Mesenchymal stem cell (in vitro differentiated cells and primary cell): ENCODE data around the gene RABGAP1L. TPM values are rescaled to one million over a fixed set of nuclear protein-coding genes. Genes with fewer than 3 reads are reported as not detected.

Experiments used
- DNase-seq: peaks from one replicate; pipeline ENCODE4 v3.0.0-alpha.2; 2013
- H2AFZ ChIP-seq: one replicate; pipeline ENCODE4 v1.6.1; 2013; ENCODE audit warnings: low read depth, mild to moderate bottlenecking, control low read depth, inconsistent platforms, low read length, moderate library complexity
- H2AK5ac ChIP-seq: 2 replicates; pipeline ENCODE4 v1.6.1; 2013; ENCODE audit warnings: low read length, moderate library complexity, mild to moderate bottlenecking, inconsistent platforms; ENCODE audit not compliant: severe bottlenecking
- H2BK120ac ChIP-seq: one replicate; pipeline ENCODE4 v1.6.1; 2013; ENCODE audit warnings: low read depth, mild to moderate bottlenecking, inconsistent platforms, low read length, moderate library complexity
- H2BK12ac ChIP-seq, 2 experiments: one replicate each; pipeline ENCODE4 v1.6.1; 2013; ENCODE audit warnings: inconsistent platforms in 2 of 2, low read length in 2 of 2, mild to moderate bottlenecking in 2 of 2, moderate library complexity in 2 of 2, control low read depth in 1 of 2
- H2BK15ac ChIP-seq: one replicate; pipeline ENCODE4 v1.6.1; 2013; ENCODE audit warnings: mild to moderate bottlenecking, low read depth, inconsistent platforms; ENCODE audit not compliant: poor library complexity, severe bottlenecking
- H2BK5ac ChIP-seq: 2 replicates; pipeline ENCODE4 v1.6.1; 2013; ENCODE audit warnings: low read depth, mild to moderate bottlenecking, low read length, control low read depth, inconsistent platforms; ENCODE audit not compliant: poor library complexity, severe bottlenecking
- H3K14ac ChIP-seq, 2 experiments: one replicate each; pipeline ENCODE4 v1.6.1; 2013; ENCODE audit warnings: inconsistent platforms in 2 of 2, low read length in 2 of 2, control low read depth in 1 of 2, mild to moderate bottlenecking in 1 of 2, moderate library complexity in 1 of 2
- H3K18ac ChIP-seq, 2 experiments: one replicate each; pipeline ENCODE4 v1.6.1; 2013; ENCODE audit warnings: inconsistent platforms in 2 of 2, low read length in 2 of 2, control low read depth in 1 of 2, low read depth in 1 of 2, mild to moderate bottlenecking in 1 of 2
- H3K23ac ChIP-seq, 2 experiments: one replicate each; pipeline ENCODE4 v1.6.1; 2013; ENCODE audit warnings: inconsistent platforms in 2 of 2, low read length in 2 of 2, mild to moderate bottlenecking in 2 of 2, moderate library complexity in 2 of 2, control low read depth in 1 of 2
- H3K27ac ChIP-seq: 2 replicates; pipeline ENCODE4 v1.5.1; 2013; ENCODE audit warnings: mild to moderate bottlenecking, moderate library complexity, low read length, control low read depth, inconsistent platforms; ENCODE audit not compliant: poor library complexity, severe bottlenecking
- H3K27me3 ChIP-seq, 2 experiments: 2 replicates each; pipeline versions ENCODE4 v1.6.1 to v1.7.0; 2013; ENCODE audit warnings: low read length in 2 of 2, mild to moderate bottlenecking in 2 of 2, moderate library complexity in 2 of 2, control low read depth in 1 of 2, inconsistent platforms in 1 of 2; ENCODE audit not compliant: control insufficient read depth in 1 of 2, insufficient read depth in 1 of 2
- H3K36me3 ChIP-seq, 2 experiments: 2 replicates each; pipeline versions ENCODE4 v1.6.1 to v1.7.0; 2013; ENCODE audit warnings: low read length in 2 of 2, control low read depth in 1 of 2, inconsistent platforms in 1 of 2, low read depth in 1 of 2, mild to moderate bottlenecking in 1 of 2; ENCODE audit not compliant: insufficient read depth in 2 of 2, control insufficient read depth in 1 of 2
- H3K4ac ChIP-seq, 2 experiments: one replicate each; pipeline ENCODE4 v1.6.1; 2013; ENCODE audit warnings: inconsistent platforms in 2 of 2, low read length in 2 of 2, mild to moderate bottlenecking in 2 of 2, moderate library complexity in 2 of 2, control low read depth in 1 of 2, low read depth in 1 of 2
- H3K4me1 ChIP-seq: 2 replicates; pipeline ENCODE4 v1.6.1; 2013; ENCODE audit warnings: low read depth, low read length, control low read depth; ENCODE audit not compliant: control insufficient read depth, insufficient read depth
- H3K4me2 ChIP-seq: 2 replicates; pipeline ENCODE4 v1.6.1; 2013; ENCODE audit warnings: low read length, mild to moderate bottlenecking, inconsistent platforms; ENCODE audit not compliant: poor library complexity, severe bottlenecking
- H3K4me3 ChIP-seq, 2 experiments: 2 replicates each; pipeline versions ENCODE4 v1.5.1 to v1.7.0; 2013; ENCODE audit warnings: low read length in 2 of 2, mild to moderate bottlenecking in 2 of 2, control low read depth in 1 of 2, low read depth in 1 of 2; ENCODE audit not compliant: insufficient read depth in 1 of 2
- H3K79me1 ChIP-seq: replicated peaks from 2 replicates; pipeline ENCODE4 v1.6.1; 2013; ENCODE audit warnings: mild to moderate bottlenecking, control low read depth, low read length, inconsistent platforms; ENCODE audit not compliant: poor library complexity, severe bottlenecking
- H3K9ac ChIP-seq: 2 replicates; pipeline ENCODE4 v1.7.0; 2013; ENCODE audit warnings: mild to moderate bottlenecking, low read length, moderate library complexity
- H3K9me3 ChIP-seq: 2 replicates; pipeline ENCODE4 v1.7.0; 2013; ENCODE audit warnings: mild to moderate bottlenecking, low read length; ENCODE audit not compliant: control insufficient read depth
- H4K8ac ChIP-seq: one replicate; pipeline ENCODE4 v1.6.1; 2013; ENCODE audit warnings: inconsistent platforms, mild to moderate bottlenecking, low read length, moderate library complexity
- H4K91ac ChIP-seq: one replicate; pipeline ENCODE4 v1.6.1; 2013; ENCODE audit warnings: mild to moderate bottlenecking, low read length, inconsistent platforms
- WGBS: methylation state at CpG from one replicate; pipeline ENCODE4 v1.1.7; 2013; ENCODE audit warnings: mixed read lengths; 5-methylcytosine and 5-hydroxymethylcytosine counted together
- polyA plus RNA-seq, 2 experiments: library from polyadenylated mRNA; stranded (reverse); fragments of 200-250 nt; gene quantifications; one replicate each; pipeline ENCODE4 v1.2.3, GENCODE V29; 2013

RABGAP1L gene
- 14.2 TPM for polyA plus RNA-seq (2013, experiment 1 of 2)
- polyA plus RNA-seq (2013, experiment 2 of 2), result 15.5 TPM

DNA sequence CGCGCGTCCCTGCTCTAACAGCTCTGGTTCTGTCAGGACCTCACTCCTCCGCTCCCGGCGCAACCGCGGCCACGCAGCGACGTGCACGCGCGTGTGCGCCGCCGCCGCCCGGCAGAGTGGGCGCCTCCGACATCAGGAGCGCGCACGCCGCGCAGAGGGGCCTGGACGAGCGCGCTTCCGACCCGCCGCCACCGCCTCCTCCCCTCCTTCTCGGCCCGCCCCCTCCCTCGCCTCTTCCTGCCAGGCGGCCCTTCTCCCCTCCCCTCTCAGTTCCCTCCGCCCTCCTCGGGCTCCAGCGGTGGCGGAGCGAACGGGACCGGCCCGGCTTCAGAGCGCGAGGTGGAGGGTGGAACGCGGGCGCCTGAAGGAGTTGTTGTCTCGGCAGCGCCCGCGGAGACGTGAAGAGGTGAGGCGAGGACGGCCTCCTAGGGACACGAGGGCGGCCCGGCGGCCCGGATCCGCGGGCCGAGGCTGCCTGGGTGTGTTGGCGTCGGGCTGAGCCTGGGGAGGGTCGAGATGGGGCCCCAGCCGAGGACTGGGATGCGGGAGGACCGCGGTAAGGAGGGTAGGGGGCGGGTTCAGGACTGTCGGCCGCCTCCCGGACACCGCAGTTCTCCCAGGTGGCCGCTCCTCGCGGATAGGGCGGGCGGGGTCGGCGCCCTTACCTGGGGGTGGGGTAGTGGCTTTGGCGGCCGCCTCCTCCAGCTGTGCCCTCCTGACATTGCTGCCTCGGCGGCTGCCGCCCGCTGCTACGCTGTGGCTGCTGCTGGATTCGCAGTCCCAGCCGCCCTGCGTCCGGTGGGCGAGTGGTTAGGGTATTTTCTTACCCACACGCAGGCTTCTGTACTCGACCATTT is at the start of gene RABGAP1L:
RABGAP1L (plus strand) TSS at position 269 of the 857 bp plus-strand sequence.
- Histone ChIP-seq H4K91ac (peak within 1 kb of the TSS; percentile 66), H3K14ac (peak within 1 kb of the TSS in 1 of 2 experiments; percentile 99), H3K9ac (peak within 1 kb of the TSS; percentile 90), H3K36me3 (no peaks in the 10 kb centered on the region), H2BK120ac (peak within 1 kb of the TSS; percentile 89), H4K8ac (peak within 1 kb of the TSS; percentile 63), H3K27ac (peak within 1 kb of the TSS; percentile 52), H3K9me3 (no peaks in the 10 kb centered on the region), H3K4me2 (peak within 1 kb of the TSS; percentile 87), H2BK15ac (peak within 1 kb of the TSS; percentile 96), H3K27me3 (no peaks in the 10 kb centered on the region), H3K4me3 (peak within 1 kb of the TSS; percentile 98), H3K79me1 (peaks cover 15% of the 10 kb centered on the region), H2BK12ac (peak within 1 kb of the TSS in 1 of 2 experiments; percentile 92), H2AK5ac (no peak within 1 kb of the TSS), H2AFZ (peak within 1 kb of the TSS; percentile 69), H3K4ac (peak within 1 kb of the TSS; percentile 93 to 94), H3K23ac (peak within 1 kb of the TSS in 1 of 2 experiments; percentile 54), H3K18ac (peak within 1 kb of the TSS; percentile 93 to 98), H3K4me1 (peaks cover 7% of the 10 kb centered on the region), H2BK5ac (no peak within 1 kb of the TSS)
- WGBS, result under 1% methylated on average over 58 of the region's 98 CpGs
- peak; percentile 94 for DNase-seq

DNA sequence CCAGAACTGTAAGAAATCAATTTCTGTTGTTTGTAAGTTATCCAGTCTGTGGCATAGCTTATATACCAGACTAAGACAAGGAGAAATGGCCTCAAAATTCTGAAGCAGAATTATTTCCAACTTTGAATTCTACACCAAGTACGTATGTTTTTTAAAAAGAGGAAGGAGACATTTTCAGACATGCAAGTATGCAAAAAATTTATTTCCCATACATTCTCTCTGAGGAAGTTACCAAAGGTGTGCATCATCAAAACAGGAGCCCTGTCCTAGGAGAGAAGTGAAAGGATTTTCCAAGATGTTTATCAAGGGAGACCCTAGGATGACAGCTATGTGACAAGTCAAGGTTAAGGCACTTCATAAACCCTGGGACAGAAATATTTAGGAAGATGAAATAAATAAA is 49.3 kb upstream of the RABGAP1L start:
- WGBS, result no CpG with 5 or more reads among the region's 1 CpG
- Histone ChIP-seq H3K4me1 (no peaks in the 10 kb centered on the region), H3K36me3 (no peaks in the 10 kb centered on the region), H3K18ac (no peak overlapping the region), H3K79me1 (no peaks in the 10 kb centered on the region), H2BK15ac (no peak overlapping the region), H3K27ac (no peak overlapping the region), H3K9me3 (no peaks in the 10 kb centered on the region), H4K91ac (no peak overlapping the region), H3K4ac (no peak overlapping the region), H2AFZ (no peak overlapping the region), H3K4me3 (no peak overlapping the region), H4K8ac (no peak overlapping the region), H2BK12ac (no peak overlapping the region), H3K27me3 (no peaks in the 10 kb centered on the region), H2BK120ac (no peak overlapping the region), H2AK5ac (no peak overlapping the region), H3K4me2 (no peak overlapping the region), H3K9ac (no peak overlapping the region), H3K14ac (no peak overlapping the region), H3K23ac (no peak overlapping the region), H2BK5ac (no peak overlapping the region)
- DNase-seq, result no peak

- Histone ChIP-seq H3K23ac (no peak overlapping the region), H4K91ac (no peak overlapping the region), H2BK15ac (no peak overlapping the region), H3K14ac (no peak overlapping the region), H3K4me2 (no peak overlapping the region), H2AFZ (no peak overlapping the region), H3K27ac (no peak overlapping the region), H2BK12ac (no peak overlapping the region), H3K27me3 (no peaks in the 10 kb centered on the region), H3K18ac (no peak overlapping the region), H3K79me1 (no peaks in the 10 kb centered on the region), H2BK5ac (no peak overlapping the region), H3K4ac (no peak overlapping the region), H3K9ac (no peak overlapping the region), H4K8ac (no peak overlapping the region), H3K9me3 (no peaks in the 10 kb centered on the region), H2AK5ac (no peak overlapping the region), H3K36me3 (no peaks in the 10 kb centered on the region), H3K4me3 (no peak overlapping the region), H3K4me1 (no peaks in the 10 kb centered on the region), H2BK120ac (no peak overlapping the region)
- DNase-seq, result no peak
- 73% methylated on average over 3 of the region's 5 CpGs for WGBS
Observed at GRCh38 chr1:174112489-174113162, 46.7 kb upstream of the RABGAP1L start.

DNA sequence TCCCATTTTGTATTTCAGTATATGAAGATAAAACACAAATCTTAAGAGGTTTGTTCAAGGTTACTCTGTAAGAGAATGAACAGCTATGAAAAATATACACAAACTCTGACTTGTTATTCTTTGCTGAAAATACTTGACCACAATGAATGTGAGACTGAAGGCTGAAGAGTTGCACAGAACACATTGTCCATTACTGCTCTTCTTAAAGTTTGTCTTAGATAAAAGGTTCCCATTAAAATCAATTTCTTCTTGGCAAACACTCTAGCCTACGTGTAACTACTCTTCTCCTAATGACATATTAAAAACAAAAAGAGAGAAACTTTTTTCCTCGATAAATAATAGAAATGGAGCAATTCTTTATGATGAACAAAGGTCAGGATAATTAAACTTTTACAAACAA is 45.2 kb upstream of the RABGAP1L start:
- no peak overlapping the region for H2BK120ac ChIP-seq
- H3K14ac ChIP-seq, result no peak overlapping the region
- H4K91ac ChIP-seq, result no peak overlapping the region
- H3K4me3 ChIP-seq, result no peak overlapping the region
- no peak overlapping the region for H3K18ac ChIP-seq
- no peaks in the 10 kb centered on the region for H3K4me1 ChIP-seq
- no peaks in the 10 kb centered on the region for H3K79me1 ChIP-seq
- DNase-seq, result no peak
- no peak overlapping the region for H2AK5ac ChIP-seq
- no peak overlapping the region for H3K4ac ChIP-seq
- no peaks in the 10 kb centered on the region for H3K27me3 ChIP-seq
- H3K23ac ChIP-seq, result no peak overlapping the region
- no peak overlapping the region for H4K8ac ChIP-seq
- H2BK5ac ChIP-seq, result no peak overlapping the region
- 83% methylated on average over 1 of the region's 2 CpGs for WGBS
- no peaks in the 10 kb centered on the region for H3K9me3 ChIP-seq
- no peak overlapping the region for H3K4me2 ChIP-seq
- no peaks in the 10 kb centered on the region for H3K36me3 ChIP-seq
- H2BK15ac ChIP-seq, result no peak overlapping the region
- no peak overlapping the region for H3K9ac ChIP-seq
- H2BK12ac ChIP-seq, result no peak overlapping the region
- no peak overlapping the region for H3K27ac ChIP-seq
- H2AFZ ChIP-seq, result no peak overlapping the region
